Measurements from ENCODE around the gene ATRNL1. TPM values are rescaled to one million over a fixed set of nuclear protein-coding genes. Genes with fewer than 3 reads are reported as not detected.

ATRNL1 gene
- total RNA-seq, 1 donor from 2014 or later = 2.9 TPM

- intact Hi-C loops (cut with micrococcal nuclease) = no loop called here
- no peak for DNase-seq
- Histone ChIP-seq H3K9me3 (replicated peaks) (no peaks in the 10 kb centered on the region), H3K4me1 (peaks cover 22% of the 10 kb centered on the region), H3K27me3 (ENCODE audit: low read depth) (no peaks in the 10 kb centered on the region), H3K27ac (replicated peaks) (no peak overlapping the region), H3K36me3 (no peaks in the 10 kb centered on the region), H3K4me3 (no peak overlapping the region)
- TF ChIP-seq CTCF (IDR thresholded peaks at IDR 0.05; ENCODE audit: borderline replicate concordance) = no peak
Measured at GRCh38 chr10:115846528-115846927, 753.4 kb downstream of the ATRNL1 start.

GRCh38 chr10:115849197-115849596 lies 756.0 kb downstream of the ATRNL1 start:
- intact Hi-C loops (cut with micrococcal nuclease) = no loop called here
- no peak for DNase-seq
- no peaks in the 10 kb centered on the region for H3K9me3 ChIP-seq (replicated peaks)
- H3K27ac ChIP-seq (replicated peaks) = no peak overlapping the region
- TF ChIP-seq CTCF (IDR thresholded peaks at IDR 0.05; ENCODE audit: borderline replicate concordance) = no peak
- H3K27me3 ChIP-seq (ENCODE audit: low read depth) = no peaks in the 10 kb centered on the region
- no peak overlapping the region for H3K4me3 ChIP-seq
- no peaks in the 10 kb centered on the region for H3K36me3 ChIP-seq
- H3K4me1 ChIP-seq = peaks cover 14% of the 10 kb centered on the region

GRCh38 chr10:115850666-115851065 lies 757.5 kb downstream of the ATRNL1 start:
- Histone ChIP-seq H3K4me3 (no peak overlapping the region), H3K36me3 (no peaks in the 10 kb centered on the region), H3K27me3 (ENCODE audit: low read depth) (no peaks in the 10 kb centered on the region), H3K4me1 (peaks cover 3% of the 10 kb centered on the region), H3K27ac (replicated peaks) (no peak overlapping the region), H3K9me3 (replicated peaks) (no peaks in the 10 kb centered on the region)
- no peak for DNase-seq
- intact Hi-C loops (cut with micrococcal nuclease) = no loop called here
- no peak for TF ChIP-seq CTCF (IDR thresholded peaks at IDR 0.05; ENCODE audit: borderline replicate concordance)

GRCh38 chr10:115851695-115852094 lies 758.5 kb downstream of the ATRNL1 start:
- Histone ChIP-seq H3K36me3 (no peaks in the 10 kb centered on the region), H3K27ac (replicated peaks) (no peak overlapping the region), H3K9me3 (replicated peaks) (no peaks in the 10 kb centered on the region), H3K4me1 (peaks cover 3% of the 10 kb centered on the region), H3K4me3 (no peak overlapping the region), H3K27me3 (ENCODE audit: low read depth) (no peaks in the 10 kb centered on the region)
- DNase-seq = no peak
- intact Hi-C loops (cut with micrococcal nuclease) = no loop called here
- TF ChIP-seq CTCF (IDR thresholded peaks at IDR 0.05; ENCODE audit: borderline replicate concordance) = no peak

GRCh38 chr10:115854740-115855435 lies 761.7 kb downstream of the ATRNL1 start:
- no peaks in the 10 kb centered on the region for H3K4me1 ChIP-seq
- DNase-seq = no peak
- no peak overlapping the region for H3K4me3 ChIP-seq
- H3K27ac ChIP-seq (replicated peaks) = no peak overlapping the region
- no peaks in the 10 kb centered on the region for H3K27me3 ChIP-seq (ENCODE audit: low read depth)
- intact Hi-C loops (cut with micrococcal nuclease) = no loop called here
- no peaks in the 10 kb centered on the region for H3K36me3 ChIP-seq
- peaks cover 5% of the 10 kb centered on the region for H3K9me3 ChIP-seq (replicated peaks)
- no peak for TF ChIP-seq CTCF (IDR thresholded peaks at IDR 0.05; ENCODE audit: borderline replicate concordance)

All from left ventricle myocardium inferior (tissue), 1 donor.